Measurements from ENCODE around the gene ANXA8.

DNA sequence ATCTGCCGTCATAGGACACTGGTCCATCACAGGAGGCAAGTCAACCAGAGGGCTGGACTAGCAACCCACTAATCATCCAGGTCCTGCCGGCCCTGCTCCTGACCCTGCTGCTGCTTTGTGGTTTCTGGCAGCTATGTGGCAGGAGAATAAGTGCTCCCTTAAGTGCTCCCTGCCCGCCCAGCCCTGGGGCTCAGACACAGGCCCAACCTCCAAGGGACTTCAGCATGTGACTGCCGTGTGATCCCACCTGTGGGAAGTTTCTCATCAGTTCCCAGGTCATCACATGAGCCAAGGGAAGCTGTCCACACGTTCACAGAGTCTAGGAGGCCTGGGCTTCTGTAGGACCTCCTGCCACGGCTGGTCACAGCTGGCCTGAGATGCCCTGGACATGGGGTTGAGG is 65.6 kb downstream of the ANXA8 start:
- TF ChIP-seq, protein P1, sequence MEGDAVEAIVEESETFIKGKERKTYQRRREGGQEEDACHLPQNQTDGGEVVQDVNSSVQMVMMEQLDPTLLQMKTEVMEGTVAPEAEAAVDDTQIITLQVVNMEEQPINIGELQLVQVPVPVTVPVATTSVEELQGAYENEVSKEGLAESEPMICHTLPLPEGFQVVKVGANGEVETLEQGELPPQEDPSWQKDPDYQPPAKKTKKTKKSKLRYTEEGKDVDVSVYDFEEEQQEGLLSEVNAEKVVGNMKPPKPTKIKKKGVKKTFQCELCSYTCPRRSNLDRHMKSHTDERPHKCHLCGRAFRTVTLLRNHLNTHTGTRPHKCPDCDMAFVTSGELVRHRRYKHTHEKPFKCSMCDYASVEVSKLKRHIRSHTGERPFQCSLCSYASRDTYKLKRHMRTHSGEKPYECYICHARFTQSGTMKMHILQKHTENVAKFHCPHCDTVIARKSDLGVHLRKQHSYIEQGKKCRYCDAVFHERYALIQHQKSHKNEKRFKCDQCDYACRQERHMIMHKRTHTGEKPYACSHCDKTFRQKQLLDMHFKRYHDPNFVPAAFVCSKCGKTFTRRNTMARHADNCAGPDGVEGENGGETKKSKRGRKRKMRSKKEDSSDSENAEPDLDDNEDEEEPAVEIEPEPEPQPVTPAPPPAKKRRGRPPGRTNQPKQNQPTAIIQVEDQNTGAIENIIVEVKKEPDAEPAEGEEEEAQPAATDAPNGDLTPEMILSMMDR (IDR thresholded peaks at IDR 0.05), result no peak
- no peak for TF ChIP-seq POLR2A (IDR thresholded peaks at IDR 0.05)
